ENCODE data around the gene ADGRG4. TPM values are rescaled to one million over a fixed set of nuclear protein-coding genes. Genes with fewer than 3 reads are reported as not detected.

The ADGRG4 gene
- total RNA-seq, 1 experiment from 2014 or later, result not detected

DNA sequence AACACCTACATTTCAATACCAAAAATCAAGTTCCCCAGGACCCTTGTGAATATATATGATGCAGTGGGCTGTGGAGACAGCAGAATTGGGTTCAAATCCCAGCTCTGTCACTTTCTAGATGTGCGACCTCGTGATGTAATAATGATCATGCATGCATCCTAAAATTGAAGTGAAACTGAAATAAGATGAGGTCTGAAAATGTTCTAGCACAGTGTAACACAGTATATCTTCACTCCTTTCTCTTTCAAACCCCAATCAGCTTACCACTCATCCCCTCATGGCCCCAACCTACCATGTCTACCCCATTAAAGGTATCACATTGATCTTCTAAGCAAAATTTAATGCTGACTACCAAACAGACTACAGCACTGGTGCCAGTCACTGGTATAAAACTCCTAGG, 117.0 kb downstream of the ADGRG4 start (continued):
- TF ChIP-seq, protein P1, sequence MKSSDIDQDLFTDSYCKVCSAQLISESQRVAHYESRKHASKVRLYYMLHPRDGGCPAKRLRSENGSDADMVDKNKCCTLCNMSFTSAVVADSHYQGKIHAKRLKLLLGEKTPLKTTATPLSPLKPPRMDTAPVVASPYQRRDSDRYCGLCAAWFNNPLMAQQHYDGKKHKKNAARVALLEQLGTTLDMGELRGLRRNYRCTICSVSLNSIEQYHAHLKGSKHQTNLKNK (CRISPR knock-in tag; IDR thresholded peaks at IDR 0.05), result no peak
- TF ChIP-seq NFE2L1 (CRISPR knock-in tag; IDR thresholded peaks at IDR 0.05) (no peak), MLX (CRISPR knock-in tag; IDR thresholded peaks at IDR 0.05) (no peak), ZNF138 (CRISPR knock-in tag; conservative IDR thresholded peaks at IDR 0.05) (no peak), TEAD4 (CRISPR knock-in tag; IDR thresholded peaks at IDR 0.05) (no peak)

DNA sequence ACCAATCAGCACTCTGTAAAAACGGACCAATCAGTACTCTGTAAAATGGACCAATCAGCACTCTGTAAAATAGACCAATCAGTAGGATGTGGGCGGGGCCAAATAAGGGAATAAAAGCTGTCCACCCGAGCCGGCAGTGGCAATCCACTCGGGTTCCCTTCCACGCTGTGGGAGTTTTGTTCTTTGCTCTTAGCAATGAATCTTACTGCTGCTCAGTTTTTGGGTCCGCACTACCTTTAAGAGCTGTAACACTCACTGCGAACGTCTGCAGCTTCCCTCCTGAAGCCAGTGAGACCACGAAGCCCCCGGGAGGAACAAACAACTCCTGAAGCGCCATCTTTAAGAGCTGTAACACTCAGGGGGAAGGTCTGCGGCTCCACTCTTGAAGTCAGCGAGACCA, 120.6 kb downstream of the ADGRG4 start:
- Mint-ChIP-seq H3K4me3 (no peak overlapping the region), H3K9me3 (peaks cover 4% of the 10 kb centered on the region; the same call in 1 of the 2 replicates)

More for the DNA sequence above, 120.6 kb downstream of the ADGRG4 start:
- DNase-seq (ENCODE audit: low spot score) (no peak), ATAC-seq (no peak)
- CTCF ChIA-PET, result no interaction called here
- TF ChIP-seq RORB (CRISPR knock-in tag; IDR thresholded peaks at IDR 0.05) (no peak), ZNF416 (CRISPR knock-in tag; IDR thresholded peaks at IDR 0.05) (no peak), E2F1 (CRISPR knock-in tag; IDR thresholded peaks at IDR 0.05) (no peak), ATF1 (CRISPR knock-in tag; IDR thresholded peaks at IDR 0.05) (no peak), USF1 (CRISPR knock-in tag; IDR thresholded peaks at IDR 0.05) (no peak), PRDM15 (CRISPR knock-in tag; IDR thresholded peaks at IDR 0.05) (no peak), CREB1 (CRISPR knock-in tag; IDR thresholded peaks at IDR 0.05) (no peak), TCF7 (CRISPR knock-in tag; IDR thresholded peaks at IDR 0.05; ENCODE audit: low read depth) (no peak), NFYB (CRISPR knock-in tag; conservative IDR thresholded peaks at IDR 0.05; ENCODE audit: low read depth) (no peak), GRHL2 (CRISPR knock-in tag; IDR thresholded peaks at IDR 0.05; ENCODE audit: insufficient replicate concordance, severe bottlenecking) (no peak), ZNF425 (CRISPR knock-in tag; conservative IDR thresholded peaks at IDR 0.05) (no peak), ZNF396 (CRISPR knock-in tag; IDR thresholded peaks at IDR 0.05; ENCODE audit: borderline replicate concordance) (no peak)
- TF ChIP-seq, protein P2, sequence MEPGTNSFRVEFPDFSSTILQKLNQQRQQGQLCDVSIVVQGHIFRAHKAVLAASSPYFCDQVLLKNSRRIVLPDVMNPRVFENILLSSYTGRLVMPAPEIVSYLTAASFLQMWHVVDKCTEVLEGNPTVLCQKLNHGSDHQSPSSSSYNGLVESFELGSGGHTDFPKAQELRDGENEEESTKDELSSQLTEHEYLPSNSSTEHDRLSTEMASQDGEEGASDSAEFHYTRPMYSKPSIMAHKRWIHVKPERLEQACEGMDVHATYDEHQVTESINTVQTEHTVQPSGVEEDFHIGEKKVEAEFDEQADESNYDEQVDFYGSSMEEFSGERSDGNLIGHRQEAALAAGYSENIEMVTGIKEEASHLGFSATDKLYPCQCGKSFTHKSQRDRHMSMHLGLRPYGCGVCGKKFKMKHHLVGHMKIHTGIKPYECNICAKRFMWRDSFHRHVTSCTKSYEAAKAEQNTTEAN (CRISPR knock-in tag; IDR thresholded peaks at IDR 0.05), result no peak
- TF ChIP-seq, protein P3, sequence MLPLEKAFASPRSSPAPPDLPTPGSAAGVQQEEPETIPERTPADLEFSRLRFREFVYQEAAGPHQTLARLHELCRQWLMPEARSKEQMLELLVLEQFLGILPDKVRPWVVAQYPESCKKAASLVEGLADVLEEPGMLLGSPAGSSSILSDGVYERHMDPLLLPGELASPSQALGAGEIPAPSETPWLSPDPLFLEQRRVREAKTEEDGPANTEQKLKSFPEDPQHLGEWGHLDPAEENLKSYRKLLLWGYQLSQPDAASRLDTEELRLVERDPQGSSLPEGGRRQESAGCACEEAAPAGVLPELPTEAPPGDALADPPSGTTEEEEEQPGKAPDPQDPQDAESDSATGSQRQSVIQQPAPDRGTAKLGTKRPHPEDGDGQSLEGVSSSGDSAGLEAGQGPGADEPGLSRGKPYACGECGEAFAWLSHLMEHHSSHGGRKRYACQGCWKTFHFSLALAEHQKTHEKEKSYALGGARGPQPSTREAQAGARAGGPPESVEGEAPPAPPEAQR (CRISPR knock-in tag; IDR thresholded peaks at IDR 0.05), result no peak
- TF ChIP-seq, protein P4, sequence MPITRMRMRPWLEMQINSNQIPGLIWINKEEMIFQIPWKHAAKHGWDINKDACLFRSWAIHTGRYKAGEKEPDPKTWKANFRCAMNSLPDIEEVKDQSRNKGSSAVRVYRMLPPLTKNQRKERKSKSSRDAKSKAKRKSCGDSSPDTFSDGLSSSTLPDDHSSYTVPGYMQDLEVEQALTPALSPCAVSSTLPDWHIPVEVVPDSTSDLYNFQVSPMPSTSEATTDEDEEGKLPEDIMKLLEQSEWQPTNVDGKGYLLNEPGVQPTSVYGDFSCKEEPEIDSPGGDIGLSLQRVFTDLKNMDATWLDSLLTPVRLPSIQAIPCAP (CRISPR knock-in tag; IDR thresholded peaks at IDR 0.05), result no peak
- H3K36me3 Mint-ChIP-seq, result no peaks in the 10 kb centered on the region
- H3K4me1 Mint-ChIP-seq, result no peaks in the 10 kb centered on the region
- H3K27ac Mint-ChIP-seq, result no peak overlapping the region
- POLR2A ChIA-PET, result no interaction called here
- H3K27me3 Mint-ChIP-seq (ENCODE audit: low read depth), result no peaks in the 10 kb centered on the region; the same call in 1 of the 2 replicates

Measured in WTC11 (cell line).